Measurements from ENCODE around the gene ZNRF3. TPM values are rescaled to one million over a fixed set of nuclear protein-coding genes. Genes with fewer than 3 reads are reported as not detected.

Gene ZNRF3
- total RNA-seq, 1 donor from 2014 or later: 0.69 TPM

- CTCF ChIA-PET: no interaction called here
- intact Hi-C loops (cut with micrococcal nuclease): no loop called here
- peaks cover 21% of the 10 kb centered on the region for H3K27me3 Mint-ChIP-seq
Observed at GRCh38 chr22:29022101-29022817, 138.9 kb downstream of the ZNRF3 start.

DNA sequence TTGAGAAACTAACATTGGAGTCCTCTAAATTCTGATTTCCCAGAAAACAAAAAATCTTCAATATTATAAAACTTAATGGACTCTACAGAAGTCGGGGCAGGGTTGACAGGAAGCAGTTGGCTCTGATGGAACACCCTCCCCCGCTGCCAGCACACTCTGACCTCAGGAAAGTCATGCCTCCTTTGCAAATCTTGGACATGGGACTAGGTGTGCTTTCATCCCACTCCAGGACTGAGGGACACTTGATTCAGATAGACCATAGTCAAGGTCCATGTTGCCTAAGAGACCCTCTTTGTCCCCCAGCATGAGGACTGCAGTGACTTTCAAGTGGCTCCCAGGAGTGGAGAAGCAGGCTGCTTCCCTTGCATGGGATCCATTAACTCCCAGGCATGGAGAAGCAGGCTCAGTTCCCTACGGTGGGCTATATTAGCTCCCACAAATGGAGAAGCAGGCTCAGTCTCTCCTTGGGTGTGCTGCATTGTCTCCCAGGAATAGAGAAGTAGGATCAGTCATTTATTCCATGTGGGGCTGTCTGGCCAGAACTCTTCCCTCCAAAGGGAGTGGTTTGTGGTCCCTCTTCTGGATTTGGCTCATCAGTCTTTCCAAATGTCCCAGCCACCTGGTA is 139.9 kb downstream of the ZNRF3 start:
- H3K27ac Mint-ChIP-seq: no peak overlapping the region
- intact Hi-C loops (cut with micrococcal nuclease): no loop called here
- DNase-seq (no peak), ATAC-seq (ENCODE audit: low read depth) (no peak)
- no peak overlapping the region for H3K4me3 Mint-ChIP-seq
- TF ChIP-seq, protein P1, sequence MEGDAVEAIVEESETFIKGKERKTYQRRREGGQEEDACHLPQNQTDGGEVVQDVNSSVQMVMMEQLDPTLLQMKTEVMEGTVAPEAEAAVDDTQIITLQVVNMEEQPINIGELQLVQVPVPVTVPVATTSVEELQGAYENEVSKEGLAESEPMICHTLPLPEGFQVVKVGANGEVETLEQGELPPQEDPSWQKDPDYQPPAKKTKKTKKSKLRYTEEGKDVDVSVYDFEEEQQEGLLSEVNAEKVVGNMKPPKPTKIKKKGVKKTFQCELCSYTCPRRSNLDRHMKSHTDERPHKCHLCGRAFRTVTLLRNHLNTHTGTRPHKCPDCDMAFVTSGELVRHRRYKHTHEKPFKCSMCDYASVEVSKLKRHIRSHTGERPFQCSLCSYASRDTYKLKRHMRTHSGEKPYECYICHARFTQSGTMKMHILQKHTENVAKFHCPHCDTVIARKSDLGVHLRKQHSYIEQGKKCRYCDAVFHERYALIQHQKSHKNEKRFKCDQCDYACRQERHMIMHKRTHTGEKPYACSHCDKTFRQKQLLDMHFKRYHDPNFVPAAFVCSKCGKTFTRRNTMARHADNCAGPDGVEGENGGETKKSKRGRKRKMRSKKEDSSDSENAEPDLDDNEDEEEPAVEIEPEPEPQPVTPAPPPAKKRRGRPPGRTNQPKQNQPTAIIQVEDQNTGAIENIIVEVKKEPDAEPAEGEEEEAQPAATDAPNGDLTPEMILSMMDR (IDR thresholded peaks at IDR 0.05): no peak
- H3K36me3 Mint-ChIP-seq (ENCODE audit: low read depth): no peaks in the 10 kb centered on the region
- peaks cover 19% of the 10 kb centered on the region for H3K27me3 Mint-ChIP-seq
- ChIA-PET CTCF (no interaction called here), POLR2A (no interaction called here)
- H3K4me1 Mint-ChIP-seq: no peaks in the 10 kb centered on the region
- H3K9me3 Mint-ChIP-seq: peaks cover 4% of the 10 kb centered on the region

More at GRCh38 chr22:29022101-29022817, 138.9 kb downstream of the ZNRF3 start:
- Mint-ChIP-seq H3K4me1 (no peaks in the 10 kb centered on the region), H3K9me3 (peaks cover 4% of the 10 kb centered on the region), H3K27ac (no peak overlapping the region), H3K36me3 (ENCODE audit: low read depth) (no peaks in the 10 kb centered on the region), H3K4me3 (no peak overlapping the region)
- TF ChIP-seq, protein P1 (IDR thresholded peaks at IDR 0.05): no peak
- DNase-seq (no peak), ATAC-seq (ENCODE audit: low read depth) (no peak)
- POLR2A ChIA-PET: no interaction called here

GRCh38 chr22:29026579-29026978 is 143.2 kb downstream of the ZNRF3 start:
- ATAC-seq (ENCODE audit: low read depth): no peak
- H3K4me3 Mint-ChIP-seq: no peak overlapping the region
- intact Hi-C loops (cut with micrococcal nuclease): no loop called here
- no peak overlapping the region for H3K27ac Mint-ChIP-seq
- no peak for DNase-seq
- H3K4me1 Mint-ChIP-seq: peaks cover 6% of the 10 kb centered on the region
- no peaks in the 10 kb centered on the region for H3K36me3 Mint-ChIP-seq (ENCODE audit: low read depth)
- peaks cover 43% of the 10 kb centered on the region for H3K27me3 Mint-ChIP-seq
- ChIA-PET POLR2A (no interaction called here), CTCF (no interaction called here)
- H3K9me3 Mint-ChIP-seq: no peaks in the 10 kb centered on the region
- TF ChIP-seq, protein P1 (IDR thresholded peaks at IDR 0.05): no peak

DNA sequence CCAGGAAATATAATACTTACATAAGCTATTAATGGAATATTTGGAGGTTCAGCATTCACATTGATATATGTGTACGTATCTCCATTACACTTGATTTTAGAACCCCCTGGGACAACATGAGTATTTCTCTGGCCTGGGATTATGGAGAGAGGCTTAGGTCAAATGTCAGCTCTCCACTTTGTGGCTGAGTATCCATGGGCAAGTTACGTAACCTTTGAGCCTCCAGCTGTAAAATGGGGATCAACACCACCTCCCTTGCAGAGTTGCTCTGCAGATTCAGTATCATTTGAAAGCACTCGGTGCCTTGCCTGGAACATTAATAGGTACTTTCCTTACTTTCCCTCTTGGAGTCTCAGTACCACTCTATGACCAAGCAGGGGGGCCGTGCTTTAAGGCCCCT is 145.1 kb downstream of the ZNRF3 start:
- Mint-ChIP-seq H3K27ac (no peak overlapping the region), H3K9me3 (no peaks in the 10 kb centered on the region), H3K27me3 (peaks cover 47% of the 10 kb centered on the region), H3K36me3 (ENCODE audit: low read depth) (no peaks in the 10 kb centered on the region), H3K4me3 (no peak overlapping the region), H3K4me1 (peaks cover 6% of the 10 kb centered on the region)
- DNase-seq (no peak), ATAC-seq (ENCODE audit: low read depth) (no peak)
- ChIA-PET POLR2A (no interaction called here), CTCF (no interaction called here)
- intact Hi-C loops (cut with micrococcal nuclease): no loop called here
- TF ChIP-seq, protein P1 (IDR thresholded peaks at IDR 0.05): no peak

DNA sequence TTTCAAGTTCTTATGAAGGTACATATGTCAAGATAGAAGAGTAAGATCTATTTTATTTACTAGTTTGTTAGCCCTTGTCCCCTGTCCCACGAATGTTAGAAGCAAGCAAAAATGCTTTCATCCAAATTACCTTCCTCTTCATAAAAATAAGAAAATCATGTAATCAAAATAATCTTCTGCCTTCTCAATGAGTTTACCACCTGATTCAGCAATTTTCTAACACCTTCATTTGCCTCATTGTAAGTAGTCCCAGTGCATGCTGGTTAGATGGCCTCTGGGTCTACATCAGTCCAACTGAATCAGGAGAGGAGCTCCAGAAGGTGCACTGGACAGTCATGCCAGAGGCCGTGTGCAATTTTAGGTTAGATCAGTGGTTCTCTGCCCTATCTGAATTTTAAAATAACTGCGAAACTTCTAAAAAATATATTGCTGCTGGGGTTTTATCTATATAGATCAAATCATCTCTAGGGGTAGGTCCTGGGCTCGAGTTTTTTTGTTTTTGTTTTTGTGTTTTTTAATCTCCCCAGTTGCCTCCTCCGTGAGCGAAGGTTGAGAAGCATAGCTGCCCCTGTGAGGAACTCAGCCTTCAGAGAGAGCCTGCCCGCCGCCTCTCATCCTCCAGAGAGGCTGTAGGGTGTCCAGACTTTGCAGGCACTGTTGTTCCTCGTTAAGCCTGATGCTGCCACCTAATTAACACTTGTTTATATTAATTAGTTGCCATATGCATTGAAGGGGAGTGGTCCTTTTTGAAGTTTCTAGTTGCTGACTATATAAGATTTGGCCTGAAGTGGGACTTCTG is 146.0 kb downstream of the ZNRF3 start:
- no peak overlapping the region for H3K4me3 Mint-ChIP-seq
- DNase-seq: no peak
- ChIA-PET POLR2A (no interaction called here), CTCF (interaction anchor here (0.7 kb wide), 1 partner anchor 17 kb away, joined by 3 read pairs; no protein-coding TSS in a partner anchor)
- H3K4me1 Mint-ChIP-seq: peaks cover 6% of the 10 kb centered on the region
- intact Hi-C loops (cut with micrococcal nuclease): no loop called here
- TF ChIP-seq, protein P1 (IDR thresholded peaks at IDR 0.05): no peak
- peaks cover 48% of the 10 kb centered on the region for H3K27me3 Mint-ChIP-seq
- no peaks in the 10 kb centered on the region for H3K9me3 Mint-ChIP-seq
- no peak overlapping the region for H3K27ac Mint-ChIP-seq
- no peaks in the 10 kb centered on the region for H3K36me3 Mint-ChIP-seq (ENCODE audit: low read depth)
- ATAC-seq (ENCODE audit: low read depth): no peak

Data from activated B cell treated with CpG ODN at 0.5 μM for 24 hours (primary cell).